VCaP (cell line): Measurements from ENCODE around the gene LPCAT1.

Experiments used
- H3K27ac ChIP-seq: fragments of 450-650 bp; 2 replicates; pipeline ENCODE4 v1.5.1; 2017
- CTCF ChIP-seq: fragments of 450-650 bp; conservative IDR thresholded peaks from 2 replicates; pipeline ENCODE4 v1.5.1; 2017; ENCODE audit warnings: mild to moderate bottlenecking, moderate library complexity

LPCAT1 gene

GRCh38 chr5:1437876-1438559, 85.7 kb downstream of the LPCAT1 start:
- TF ChIP-seq CTCF: no peak
- H3K27ac ChIP-seq: no peak overlapping the region

GRCh38 chr5:1437226-1437829, 86.4 kb downstream of the LPCAT1 start:
- no peak overlapping the region for H3K27ac ChIP-seq
- TF ChIP-seq CTCF: no peak

GRCh38 chr5:1436681-1437080, 87.1 kb downstream of the LPCAT1 start:
- no peak for TF ChIP-seq CTCF
- no peak overlapping the region for H3K27ac ChIP-seq

- no peak for TF ChIP-seq CTCF
- H3K27ac ChIP-seq: no peak overlapping the region
Measured at GRCh38 chr5:1436036-1436435, 87.7 kb downstream of the LPCAT1 start.

- H3K27ac ChIP-seq: no peak overlapping the region
- TF ChIP-seq CTCF: no peak
Measured at GRCh38 chr5:1435369-1435768, 88.4 kb downstream of the LPCAT1 start.

GRCh38 chr5:1432296-1432695, 91.5 kb downstream of the LPCAT1 start:
- H3K27ac ChIP-seq: no peak overlapping the region
- no peak for TF ChIP-seq CTCF

GRCh38 chr5:1431896-1432295, 91.9 kb downstream of the LPCAT1 start:
- no peak for TF ChIP-seq CTCF
- no peak overlapping the region for H3K27ac ChIP-seq
